CD4-positive, alpha-beta T cell (primary cell): ENCODE measurements around the gene RPS25. TPM values are rescaled to one million over a fixed set of nuclear protein-coding genes. Genes with fewer than 3 reads are reported as not detected.
"Not testable (repeated sequence)": the region's sequence is repeated elsewhere in the genome, so short reads cannot be mapped to it uniquely, and the experiment has no call there.

Experiments used
- ATAC-seq: fragments of 200-7000 bp; cut with Tn5 transposase; one replicate; pipeline ENCODE4 v1.10.0; 2022; ENCODE audit warnings: mild to moderate bottlenecking; ENCODE audit not compliant: poor library complexity
- CTCF ChIA-PET: fragments of 350-600 bp; sonication (Branson Sonifier 250); formaldehyde crosslinking; loops from one replicate; lab custom pipeline; 2021; ENCODE audit warnings: antibody characterized with exemption, inconsistent platforms; lab: Charles Lee
- POLR2A ChIA-PET: fragments of 350-600 bp; sonication (Branson Sonifier 250); formaldehyde crosslinking; loops from one replicate; lab custom pipeline; 2021; ENCODE audit warnings: antibody characterized with exemption, inconsistent platforms; lab: Charles Lee
- DNase-seq, 14 experiments: peaks; one replicate each; pipeline ENCODE4 v3.0.0-alpha.2; 2013 to 2020; ENCODE audit warnings: mixed read lengths in 2 of 14
- H3K27ac ChIP-seq, 2 donors: one replicate each; pipeline versions ENCODE4 v1.5.1 to v1.7.0; 2013; ENCODE audit warnings: low read length in 2 of 2, low read depth in 1 of 2, mild to moderate bottlenecking in 1 of 2
- H3K27me3 ChIP-seq, 2 experiments: 1 replicate in 1 of 2; 2 replicates in 1 of 2; pipeline versions ENCODE4 v1.6.1 to v1.7.0; 2013; ENCODE audit warnings: low read length in 2 of 2, control low read depth in 1 of 2, mild to moderate bottlenecking in 1 of 2, moderate library complexity in 1 of 2; ENCODE audit not compliant: insufficient read depth in 2 of 2, control insufficient read depth in 1 of 2
- H3K36me3 ChIP-seq: one replicate; pipeline ENCODE4 v1.6.1; 2013; ENCODE audit warnings: low read length, control low read depth; ENCODE audit not compliant: insufficient read depth
- H3K4me1 ChIP-seq: one replicate; pipeline ENCODE4 v1.6.1; 2013; ENCODE audit warnings: low read length, control low read depth; ENCODE audit not compliant: insufficient read depth
- H3K4me3 ChIP-seq: one replicate; pipeline ENCODE4 v1.5.1; 2013; ENCODE audit warnings: mild to moderate bottlenecking, low read length, moderate library complexity
- H3K9me3 ChIP-seq, 2 experiments: 1 replicate in 1 of 2; 2 replicates in 1 of 2; pipeline versions ENCODE4 v1.6.1 to v1.7.0; 2013; ENCODE audit warnings: low read length in 2 of 2, mild to moderate bottlenecking in 2 of 2, control low read depth in 1 of 2, moderate library complexity in 1 of 2; ENCODE audit not compliant: control insufficient read depth in 1 of 2, insufficient read depth in 1 of 2
- H3K27ac Mint-ChIP-seq: one replicate; pipeline ENCODE4 v1.8.0; 2020; ENCODE audit warnings: mixed read lengths
- H3K27me3 Mint-ChIP-seq: one replicate; pipeline ENCODE4 v1.8.0; 2021; ENCODE audit warnings: mixed read lengths
- H3K36me3 Mint-ChIP-seq: one replicate; pipeline ENCODE4 v1.8.0; 2021; ENCODE audit warnings: low read depth, mixed read lengths
- H3K4me1 Mint-ChIP-seq: one replicate; pipeline ENCODE4 v1.8.0; 2021; ENCODE audit warnings: low read depth, mixed read lengths
- H3K4me3 Mint-ChIP-seq: one replicate; pipeline ENCODE4 v1.8.0; 2020; ENCODE audit warnings: mild to moderate bottlenecking, mixed read lengths
- H3K9me3 Mint-ChIP-seq: one replicate; pipeline ENCODE4 v1.8.0; 2020; ENCODE audit warnings: mixed read lengths
- CTCF ChIP-seq: fragments of 200-600 bp; IDR thresholded peaks from one replicate; pipeline ENCODE4 v1.8.0; 2022; ENCODE audit warnings: antibody characterized with exemption, mild to moderate bottlenecking
- intact Hi-C, 2 experiments: fragments of 100-400 bp; cut with DNase I in 1 of 2; cut with micrococcal nuclease in 1 of 2; formaldehyde crosslinking; loops; one replicate each; pipeline versions ENCODE4 v1.15.1 to v1.9.0; 2023 to 2025; cut with DNase I, micrococcal nuclease
- total RNA-seq, 174 experiments: library from RNA in 2 of 174; stranded (reverse) in 2 of 174; gene quantifications; one replicate each; pipeline ENCODE4 v1.2.3 and lab custom pipeline; 2021 to 2026

Gene RPS25
- total RNA-seq, 2 experiments from 2014 or later, result 2,261 to 2,296 TPM

GRCh38 chr11:119065369-119065768 is 47.2 kb upstream of the RPS25 start:
- Mint-ChIP-seq H3K36me3 (peaks cover 27% of the 10 kb centered on the region), H3K4me3 (peak overlapping the region; percentile 22), H3K27me3 (no peaks in the 10 kb centered on the region), H3K9me3 (no peaks in the 10 kb centered on the region), H3K4me1 (peaks cover 39% of the 10 kb centered on the region), H3K27ac (peak overlapping the region; percentile 90)
- POLR2A ChIA-PET, result interaction anchor here (0.5 to 1.5 kb wide), 4 partner anchors 10 to 48 kb away, joined by 3 to 7 read pairs (median 4); partner anchors contain the start of genes RPS25 and SLC37A4
- Histone ChIP-seq H3K9me3 (no peaks in the 10 kb centered on the region), H3K4me1 (peaks cover 39% of the 10 kb centered on the region), H3K27me3 (no peaks in the 10 kb centered on the region), H3K4me3 (no peak overlapping the region), H3K27ac (no peak overlapping the region), H3K36me3 (peaks cover 11% of the 10 kb centered on the region)
- intact Hi-C loops, result loop anchor here (1.0 to 5.0 kb wide), 4 partner anchors 37 to 132 kb away; partner anchors contain the start of genes DPAGT1 (in 1 of the 2) and HINFP (in 1 of the 2)
- no peak for ATAC-seq
- peak; percentile 56 for TF ChIP-seq CTCF
- DNase-seq, result peak in 13 of 14 experiments; percentile 7 to 78 (median 40)
- CTCF ChIA-PET, result interaction anchor here (0.7 to 1.2 kb wide), 8 partner anchors 9 to 47 kb away, joined by 3 read pairs; partner anchors contain the start of genes DPAGT1, HMBS, RPS25 and TRAPPC4

GRCh38 chr11:119062779-119063178 is 44.6 kb upstream of the RPS25 start:
- Mint-ChIP-seq H3K27me3 (no peaks in the 10 kb centered on the region), H3K4me1 (peaks cover 32% of the 10 kb centered on the region), H3K36me3 (peaks cover 11% of the 10 kb centered on the region), H3K4me3 (no peak overlapping the region), H3K9me3 (no peaks in the 10 kb centered on the region), H3K27ac (no peak overlapping the region)
- Histone ChIP-seq H3K4me1 (peaks cover 27% of the 10 kb centered on the region), H3K4me3 (no peak overlapping the region), H3K36me3 (peaks cover 2% of the 10 kb centered on the region), H3K9me3 (no peaks in the 10 kb centered on the region), H3K27me3 (no peaks in the 10 kb centered on the region), H3K27ac (no peak overlapping the region)
- TF ChIP-seq CTCF, result no peak
- ChIA-PET CTCF (no interaction called here), POLR2A (interaction anchor here (0.7 to 2.1 kb wide), 3 partner anchors 20 to 53 kb away, joined by 3 to 4 read pairs (median 3); no protein-coding TSS in a partner anchor)
- intact Hi-C loops, result no loop called here
- no peak for DNase-seq
- ATAC-seq, result no peak

GRCh38 chr11:119061256-119061655 is 43.1 kb upstream of the RPS25 start:
- Histone ChIP-seq H3K27me3 (no peaks in the 10 kb centered on the region), H3K4me3 (no peak overlapping the region), H3K4me1 (peaks cover 25% of the 10 kb centered on the region), H3K36me3 (peaks cover 2% of the 10 kb centered on the region), H3K27ac (no peak overlapping the region), H3K9me3 (no peaks in the 10 kb centered on the region)
- intact Hi-C loops, result no loop called here
- no peak overlapping the region for H3K4me3 Mint-ChIP-seq
- no peaks in the 10 kb centered on the region for H3K27me3 Mint-ChIP-seq
- no peak for DNase-seq
- H3K27ac Mint-ChIP-seq, result no peak overlapping the region
- ChIA-PET CTCF (interaction anchor here (0.7 kb wide), 1 partner anchor 136 kb away, joined by 3 read pairs; no protein-coding TSS in a partner anchor), POLR2A (interaction anchor here (2.1 kb wide), 1 partner anchor 33 kb away, joined by 4 read pairs; no protein-coding TSS in a partner anchor)
- H3K4me1 Mint-ChIP-seq, result peaks cover 33% of the 10 kb centered on the region
- H3K36me3 Mint-ChIP-seq, result peaks cover 20% of the 10 kb centered on the region
- TF ChIP-seq CTCF, result no peak
- no peaks in the 10 kb centered on the region for H3K9me3 Mint-ChIP-seq
- no peak for ATAC-seq

GRCh38 chr11:119059128-119059527 is 41.0 kb upstream of the RPS25 start:
- H3K27me3 Mint-ChIP-seq, ATAC-seq, intact Hi-C loops, H3K9me3 Mint-ChIP-seq, H3K4me3 ChIP-seq, H3K27ac ChIP-seq, H3K9me3 ChIP-seq, DNase-seq, H3K27ac Mint-ChIP-seq, H3K27me3 ChIP-seq, H3K4me3 Mint-ChIP-seq: not testable (repeated sequence)
- H3K36me3 ChIP-seq, result peaks cover 18% of the 10 kb centered on the region
- POLR2A ChIA-PET, result interaction anchor here (1.8 kb wide), 1 partner anchor 29 kb away, joined by 7 read pairs; the partner anchor contains the start of gene SLC37A4
- H3K4me1 ChIP-seq, result peaks cover 30% of the 10 kb centered on the region
- Mint-ChIP-seq H3K4me1 (peaks cover 28% of the 10 kb centered on the region), H3K36me3 (peaks cover 37% of the 10 kb centered on the region)
- CTCF ChIA-PET, result interaction anchor here (2.0 kb wide), 1 partner anchor 11 kb away, joined by 6 read pairs; no protein-coding TSS in a partner anchor
